ENCODE measurements around the gene PRAMEF12.

- TF ChIP-seq GATA2 (CRISPR knock-in tag; IDR thresholded peaks at IDR 0.05) (no peak), GABPA (IDR thresholded peaks at IDR 0.05; ENCODE audit: low read depth) (no peak)
Measured at GRCh38 chr1:12757836-12758235, 15.7 kb upstream of the PRAMEF12 start.

Data from SK-N-SH (cell line).